ENCODE data around the gene GNAQ. TPM values are rescaled to one million over a fixed set of nuclear protein-coding genes. Genes with fewer than 3 reads are reported as not detected.

Gene GNAQ
- total RNA-seq, 4 donors from 2014 or later, result 35.4 to 95.7 (median 52.3) TPM

GRCh38 chr9:78005231-78006002 is 26.2 kb downstream of the GNAQ start:
- H3K4me1 ChIP-seq, result peaks cover 8 to 10% of the 10 kb centered on the region in 2 donors
- no peak for DNase-seq
- intact Hi-C loops (cut with DNase I; ENCODE audit: low total_unique reads), result no loop called here
- H3K9me3 ChIP-seq, result no peaks in the 10 kb centered on the region
- no peak for TF ChIP-seq POLR2A (IDR thresholded peaks at IDR 0.05)
- no peak for TF ChIP-seq CTCF (IDR thresholded peaks at IDR 0.05)
- no peaks in the 10 kb centered on the region for H3K27me3 ChIP-seq
- no peak overlapping the region for H3K27ac ChIP-seq
- H3K36me3 ChIP-seq, result no peaks in the 10 kb centered on the region
- no peak overlapping the region for H3K4me3 ChIP-seq

- no peak for TF ChIP-seq CTCF (IDR thresholded peaks at IDR 0.05)
- TF ChIP-seq POLR2A (IDR thresholded peaks at IDR 0.05), result no peak
- Histone ChIP-seq H3K9me3 (no peaks in the 10 kb centered on the region), H3K27ac (no peak overlapping the region), H3K4me3 (no peak overlapping the region), H3K36me3 (no peaks in the 10 kb centered on the region), H3K27me3 (no peaks in the 10 kb centered on the region), H3K4me1 (peaks cover 8 to 9% of the 10 kb centered on the region in 2 donors)
- intact Hi-C loops (cut with DNase I; ENCODE audit: low total_unique reads), result no loop called here
- DNase-seq, result no peak
These were observed 27.0 kb downstream of the GNAQ start for GRCh38 chr9:78004478-78005229.

GRCh38 chr9:78003730-78004129 is 27.9 kb downstream of the GNAQ start:
- Histone ChIP-seq H3K4me1 (peaks cover 4 to 6% of the 10 kb centered on the region in 2 donors), H3K4me3 (no peak overlapping the region), H3K27me3 (no peaks in the 10 kb centered on the region), H3K36me3 (no peaks in the 10 kb centered on the region), H3K9me3 (no peaks in the 10 kb centered on the region), H3K27ac (no peak overlapping the region)
- intact Hi-C loops (cut with DNase I; ENCODE audit: low total_unique reads), result no loop called here
- TF ChIP-seq CTCF (IDR thresholded peaks at IDR 0.05) (no peak), POLR2A (IDR thresholded peaks at IDR 0.05) (no peak)
- no peak for DNase-seq

- Histone ChIP-seq H3K27me3 (no peaks in the 10 kb centered on the region), H3K27ac (no peak overlapping the region), H3K4me3 (no peak overlapping the region), H3K36me3 (no peaks in the 10 kb centered on the region), H3K4me1 (peaks cover 4% of the 10 kb centered on the region in 2 donors), H3K9me3 (no peaks in the 10 kb centered on the region)
- no peak for DNase-seq
- TF ChIP-seq POLR2A (IDR thresholded peaks at IDR 0.05) (no peak), CTCF (IDR thresholded peaks at IDR 0.05) (no peak)
- intact Hi-C loops (cut with DNase I; ENCODE audit: low total_unique reads), result no loop called here
These were observed 29.5 kb downstream of the GNAQ start for GRCh38 chr9:78001946-78002731.
